Measurements from ENCODE around the gene ACTR5.
A peak's percentile ranks its signal among the peaks of the same experiment; 100 is the strongest.

Gene ACTR5

GRCh38 chr20:38730167-38730988 is 17.9 kb upstream of the ACTR5 start:
- Histone ChIP-seq H3K27me3 (ENCODE audit: insufficient read depth, low read length) (peaks cover 94% of the 10 kb centered on the region), H3K36me3 (ENCODE audit: insufficient read depth, low read depth, low read length) (no peaks in the 10 kb centered on the region), H3K4me1 (ENCODE audit: insufficient read depth, low read length) (peaks cover 8% of the 10 kb centered on the region; the same call in 1 of the 2 replicates), H3K4me3 (ENCODE audit: low read length) (peak overlapping the region; percentile 74; the same call in 1 of the 2 replicates), H3K9ac (ENCODE audit: low read depth, low read length) (no peak overlapping the region), H3K9me3 (ENCODE audit: insufficient read depth, low read depth, low read length) (peaks cover 10% of the 10 kb centered on the region; the same call in 1 of the 2 replicates), H3K27ac (ENCODE audit: low read length) (no peak overlapping the region)

DNA sequence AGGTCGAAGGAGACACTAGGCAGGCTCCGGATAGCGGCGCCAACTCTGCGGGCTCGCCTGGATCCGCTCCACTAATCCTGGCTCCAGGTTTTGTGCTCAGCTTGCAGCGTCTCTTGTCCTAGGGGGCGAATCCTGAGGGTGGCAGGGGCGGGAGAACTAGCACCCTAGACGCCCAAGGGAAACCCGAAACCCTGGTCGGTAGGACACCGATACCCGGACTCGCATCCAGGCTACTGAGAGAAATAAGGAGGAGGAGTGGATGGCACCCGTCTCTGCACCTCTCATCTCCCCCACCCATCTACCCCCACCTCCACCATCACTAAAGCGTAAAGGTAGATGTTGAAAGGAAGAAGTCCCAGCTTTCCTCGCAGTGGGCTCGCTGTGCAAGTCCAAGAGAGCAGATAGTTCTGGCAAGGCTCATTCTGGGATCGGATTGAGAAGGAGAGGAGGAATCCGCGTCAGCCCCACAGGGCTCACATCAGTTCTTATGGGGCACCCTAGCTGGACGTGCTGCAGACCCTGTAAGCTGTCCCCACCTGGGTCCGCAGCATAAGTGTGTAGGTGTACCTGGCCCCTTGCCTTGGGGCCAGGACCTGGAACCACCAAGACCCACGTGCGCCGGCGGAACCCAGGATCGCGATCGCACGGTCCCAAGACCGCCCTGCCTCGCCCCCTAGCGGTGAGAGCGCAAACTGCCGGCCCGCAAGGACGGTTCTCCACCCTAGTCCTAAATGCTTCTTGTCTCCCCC is 17.1 kb upstream of the ACTR5 start:
- Histone ChIP-seq H3K36me3 (ENCODE audit: insufficient read depth, low read depth, low read length) (no peaks in the 10 kb centered on the region), H3K27ac (ENCODE audit: low read length) (no peak overlapping the region), H3K9ac (ENCODE audit: low read depth, low read length) (peak overlapping the region; percentile 35; the same call in 1 of the 2 replicates), H3K4me3 (ENCODE audit: low read length) (peak overlapping the region; percentile 74), H3K4me1 (ENCODE audit: insufficient read depth, low read length) (peaks cover 4% of the 10 kb centered on the region; the same call in 1 of the 2 replicates), H3K27me3 (ENCODE audit: insufficient read depth, low read length) (peaks cover 93% of the 10 kb centered on the region), H3K9me3 (ENCODE audit: insufficient read depth, low read depth, low read length) (peaks cover 5% of the 10 kb centered on the region; the same call in 1 of the 2 replicates)

GRCh38 chr20:38731738-38732113 is 16.5 kb upstream of the ACTR5 start:
- Histone ChIP-seq H3K4me1 (ENCODE audit: insufficient read depth, low read length) (peaks cover 4% of the 10 kb centered on the region; the same call in 1 of the 2 replicates), H3K36me3 (ENCODE audit: insufficient read depth, low read depth, low read length) (no peaks in the 10 kb centered on the region), H3K4me3 (ENCODE audit: low read length) (no peak overlapping the region), H3K9me3 (ENCODE audit: insufficient read depth, low read depth, low read length) (peaks cover 5% of the 10 kb centered on the region; the same call in 1 of the 2 replicates), H3K9ac (ENCODE audit: low read depth, low read length) (no peak overlapping the region), H3K27me3 (ENCODE audit: insufficient read depth, low read length) (peaks cover 87% of the 10 kb centered on the region), H3K27ac (ENCODE audit: low read length) (no peak overlapping the region)

GRCh38 chr20:38732981-38733380 is 15.3 kb upstream of the ACTR5 start:
- no peak overlapping the region for H3K9ac ChIP-seq (ENCODE audit: low read depth, low read length)
- H3K4me1 ChIP-seq (ENCODE audit: insufficient read depth, low read length): peaks cover under 1% of the 10 kb centered on the region; the same call in 1 of the 2 replicates
- no peak overlapping the region for H3K4me3 ChIP-seq (ENCODE audit: low read length)
- H3K36me3 ChIP-seq (ENCODE audit: insufficient read depth, low read depth, low read length): no peaks in the 10 kb centered on the region
- H3K9me3 ChIP-seq (ENCODE audit: insufficient read depth, low read depth, low read length): peaks cover 5% of the 10 kb centered on the region; the same call in 1 of the 2 replicates
- peaks cover 75% of the 10 kb centered on the region for H3K27me3 ChIP-seq (ENCODE audit: insufficient read depth, low read length)
- H3K27ac ChIP-seq (ENCODE audit: low read length): no peak overlapping the region

GRCh38 chr20:38735172-38735571 is 13.1 kb upstream of the ACTR5 start:
- Histone ChIP-seq H3K9ac (ENCODE audit: low read depth, low read length) (no peak overlapping the region), H3K4me3 (ENCODE audit: low read length) (no peak overlapping the region), H3K27ac (ENCODE audit: low read length) (no peak overlapping the region), H3K4me1 (ENCODE audit: insufficient read depth, low read length) (no peaks in the 10 kb centered on the region), H3K36me3 (ENCODE audit: insufficient read depth, low read depth, low read length) (no peaks in the 10 kb centered on the region), H3K27me3 (ENCODE audit: insufficient read depth, low read length) (peaks cover 60% of the 10 kb centered on the region), H3K9me3 (ENCODE audit: insufficient read depth, low read depth, low read length) (no peaks in the 10 kb centered on the region)

DNA sequence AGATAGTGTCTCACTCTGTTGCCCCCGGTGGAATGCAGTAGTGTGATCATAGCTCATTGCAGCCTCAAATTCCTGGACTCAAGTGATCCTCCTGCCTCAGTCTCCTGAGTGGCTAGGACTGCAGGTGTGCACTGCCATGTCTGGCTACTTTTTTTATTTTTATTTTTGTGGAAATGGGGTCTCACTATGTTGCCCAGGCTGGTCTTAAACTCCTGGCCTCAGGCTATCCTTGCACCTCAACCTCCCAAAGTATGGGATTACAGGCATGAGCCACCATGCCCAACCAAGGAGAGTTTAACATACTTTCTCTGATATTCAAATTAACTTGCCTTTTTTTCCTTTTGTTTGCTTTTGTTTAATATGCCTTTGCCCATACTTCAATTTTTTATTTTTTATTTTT is 10.4 kb upstream of the ACTR5 start:
- H3K27ac ChIP-seq (ENCODE audit: low read length): no peak overlapping the region
- H3K4me3 ChIP-seq (ENCODE audit: low read length): no peak overlapping the region
- no peak overlapping the region for H3K9ac ChIP-seq (ENCODE audit: low read depth, low read length)
- no peaks in the 10 kb centered on the region for H3K36me3 ChIP-seq (ENCODE audit: insufficient read depth, low read depth, low read length)
- no peaks in the 10 kb centered on the region for H3K4me1 ChIP-seq (ENCODE audit: insufficient read depth, low read length)
- H3K9me3 ChIP-seq (ENCODE audit: insufficient read depth, low read depth, low read length): no peaks in the 10 kb centered on the region
- peaks cover 58% of the 10 kb centered on the region for H3K27me3 ChIP-seq (ENCODE audit: insufficient read depth, low read length)

GRCh38 chr20:38745757-38746156 is 2.5 kb upstream of the ACTR5 start:
- no peak overlapping the region for H3K9ac ChIP-seq (ENCODE audit: low read depth, low read length)
- H3K4me3 ChIP-seq (ENCODE audit: low read length): no peak overlapping the region
- H3K27ac ChIP-seq (ENCODE audit: low read length): no peak overlapping the region
- H3K27me3 ChIP-seq (ENCODE audit: insufficient read depth, low read length): peaks cover 51% of the 10 kb centered on the region
- no peaks in the 10 kb centered on the region for H3K9me3 ChIP-seq (ENCODE audit: insufficient read depth, low read depth, low read length)
- no peaks in the 10 kb centered on the region for H3K36me3 ChIP-seq (ENCODE audit: insufficient read depth, low read depth, low read length)
- peaks cover 7% of the 10 kb centered on the region for H3K4me1 ChIP-seq (ENCODE audit: insufficient read depth, low read length)

GRCh38 chr20:38747495-38748096 is 664 bp upstream of the ACTR5 start:
- Histone ChIP-seq H3K27ac (ENCODE audit: low read length) (no peak overlapping the region), H3K4me1 (ENCODE audit: insufficient read depth, low read length) (peaks cover 7% of the 10 kb centered on the region), H3K36me3 (ENCODE audit: insufficient read depth, low read depth, low read length) (peaks cover 13% of the 10 kb centered on the region; the same call in 1 of the 2 replicates), H3K9me3 (ENCODE audit: insufficient read depth, low read depth, low read length) (no peaks in the 10 kb centered on the region), H3K9ac (ENCODE audit: low read depth, low read length) (peak overlapping the region; percentile 28; the same call in 1 of the 2 replicates), H3K4me3 (ENCODE audit: low read length) (peak overlapping the region; percentile 90), H3K27me3 (ENCODE audit: insufficient read depth, low read length) (peaks cover 32% of the 10 kb centered on the region)

- peaks cover 28% of the 10 kb centered on the region for H3K27me3 ChIP-seq (ENCODE audit: insufficient read depth, low read length)
- peaks cover 7% of the 10 kb centered on the region for H3K4me1 ChIP-seq (ENCODE audit: insufficient read depth, low read length)
- peak overlapping the region; percentile 90 for H3K4me3 ChIP-seq (ENCODE audit: low read length)
- H3K9ac ChIP-seq (ENCODE audit: low read depth, low read length): peak overlapping the region; percentile 85
- H3K27ac ChIP-seq (ENCODE audit: low read length): no peak overlapping the region
- no peaks in the 10 kb centered on the region for H3K9me3 ChIP-seq (ENCODE audit: insufficient read depth, low read depth, low read length)
- peaks cover 24% of the 10 kb centered on the region; the same call in 1 of the 2 replicates for H3K36me3 ChIP-seq (ENCODE audit: insufficient read depth, low read depth, low read length)
These were observed 545 bp downstream of the ACTR5 start for GRCh38 chr20:38748861-38749149.

DNA sequence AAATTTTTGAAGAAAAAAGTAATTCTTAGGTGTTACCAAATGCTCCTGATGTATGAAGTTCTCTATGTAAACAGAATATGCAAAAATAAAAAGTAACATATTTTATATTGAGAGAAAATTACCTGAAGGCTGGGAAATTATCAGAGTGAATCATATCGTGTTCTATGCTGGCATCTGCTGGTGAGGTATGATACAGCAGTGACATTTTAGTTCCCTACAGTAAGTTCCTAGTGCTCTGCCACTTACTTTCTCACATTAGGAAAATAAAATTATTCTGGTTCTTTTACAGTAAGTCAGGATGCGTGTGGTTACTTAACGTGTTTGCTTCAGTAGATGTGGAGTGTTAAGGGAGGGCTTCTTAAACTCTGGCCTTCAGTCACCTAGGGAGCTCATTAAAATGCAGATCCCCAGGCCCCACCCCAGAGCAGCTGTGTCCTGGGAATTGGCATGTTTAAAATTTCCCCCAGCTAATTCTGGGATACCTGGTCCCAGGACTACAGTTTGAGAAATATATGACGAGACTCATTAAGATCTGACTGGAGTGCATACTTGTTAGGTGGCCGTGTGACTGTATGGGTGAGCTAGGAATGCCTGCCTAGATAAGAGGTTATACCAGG is 3.2 kb downstream of the ACTR5 start:
- Histone ChIP-seq H3K4me3 (ENCODE audit: low read length) (no peak overlapping the region), H3K9ac (ENCODE audit: low read depth, low read length) (no peak overlapping the region), H3K4me1 (ENCODE audit: insufficient read depth, low read length) (peaks cover 7% of the 10 kb centered on the region), H3K27me3 (ENCODE audit: insufficient read depth, low read length) (peaks cover 24% of the 10 kb centered on the region), H3K27ac (ENCODE audit: low read length) (no peak overlapping the region), H3K36me3 (ENCODE audit: insufficient read depth, low read depth, low read length) (peaks cover 42% of the 10 kb centered on the region; the same call in 1 of the 2 replicates), H3K9me3 (ENCODE audit: insufficient read depth, low read depth, low read length) (no peaks in the 10 kb centered on the region)

DNA sequence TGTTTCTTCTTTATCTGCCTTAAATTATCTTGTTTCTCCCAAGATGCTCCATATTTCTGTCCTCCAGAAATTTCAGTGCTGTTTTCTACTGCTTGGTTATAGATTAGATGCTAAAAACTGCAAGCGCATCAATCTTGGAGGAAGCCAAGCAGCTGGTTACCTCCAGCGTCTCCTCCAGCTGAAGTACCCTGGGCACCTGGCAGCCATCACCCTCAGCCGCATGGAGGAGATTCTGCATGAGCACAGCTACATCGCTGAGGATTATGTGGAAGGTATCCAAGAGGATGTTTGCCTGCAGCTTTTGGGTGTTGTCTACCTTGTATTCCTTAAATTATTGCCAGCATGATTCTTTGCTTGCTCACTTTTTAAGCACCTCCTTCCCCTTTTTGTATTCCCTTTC is 3.8 kb downstream of the ACTR5 start:
- no peak overlapping the region for H3K9ac ChIP-seq (ENCODE audit: low read depth, low read length)
- peaks cover 7% of the 10 kb centered on the region for H3K4me1 ChIP-seq (ENCODE audit: insufficient read depth, low read length)
- no peak overlapping the region for H3K27ac ChIP-seq (ENCODE audit: low read length)
- H3K36me3 ChIP-seq (ENCODE audit: insufficient read depth, low read depth, low read length): peaks cover 47% of the 10 kb centered on the region
- H3K9me3 ChIP-seq (ENCODE audit: insufficient read depth, low read depth, low read length): no peaks in the 10 kb centered on the region
- no peak overlapping the region for H3K4me3 ChIP-seq (ENCODE audit: low read length)
- H3K27me3 ChIP-seq (ENCODE audit: insufficient read depth, low read length): peaks cover 18% of the 10 kb centered on the region
